GM13976 (cell line): ENCODE data around the gene NDRG3.

ENCODE experiments used
- DNase-seq: peaks from one replicate; pipeline ENCODE4 v3.0.0; 2012; ENCODE audit warnings: low spot score
- CTCF ChIP-seq: IDR thresholded peaks from 2 replicates; pipeline ENCODE4 v1.5.1; 2012; ENCODE audit warnings: borderline replicate concordance, mild to moderate bottlenecking; ENCODE audit not compliant: insufficient read depth; ENCODE audit errors: extremely low read depth, missing control alignments, control extremely low read depth
- in situ Hi-C: fragments of 300-500 bp; cut with MboI; formaldehyde crosslinking; loops from one replicate; pipeline ENCODE4 v1.12.0; 2022; ENCODE audit warnings: low sequenced_read_pairs, mixed read lengths, inconsistent platforms; ENCODE audit not compliant: unreplicated experiment

Gene NDRG3

DNA sequence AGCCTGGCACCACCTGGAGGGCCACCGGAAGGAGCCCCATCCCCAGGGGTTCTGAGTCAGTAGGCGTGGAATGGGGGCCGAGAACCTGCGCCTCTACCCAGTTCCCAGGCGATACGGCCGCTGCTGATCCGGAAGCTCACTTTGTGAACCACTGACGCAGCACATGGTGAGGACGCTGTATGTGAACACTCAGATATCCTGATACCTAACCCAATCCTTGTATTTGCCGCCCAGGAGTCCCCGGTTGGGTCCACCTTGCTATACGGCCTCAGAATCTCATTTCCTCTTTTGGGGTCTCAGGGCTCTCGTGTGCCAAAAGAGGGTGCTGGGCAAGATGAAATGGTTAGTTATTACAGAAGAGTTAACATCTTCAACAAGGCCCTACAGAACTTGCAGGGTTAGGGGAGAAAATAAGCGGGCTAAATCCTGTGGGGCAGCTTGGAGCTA lies 140.9 kb downstream of the NDRG3 start:
- TF ChIP-seq CTCF = no peak
- peak; percentile 66 for DNase-seq
- in situ Hi-C loops = no loop called here
